A673 (cell line): Measurements from ENCODE around the gene CDH12.

ENCODE experiments used
- CTCF ChIP-seq: fragments of 300-800, 200-600 bp; sonication (generic); conservative IDR thresholded peaks from 2 replicates; pipeline ENCODE4 v1.5.1; 2017; ENCODE audit warnings: low read depth, mild to moderate bottlenecking, antibody characterized with exemption, low read length, moderate library complexity, mixed read lengths
- EZH2 ChIP-seq: fragments of 200-600 bp; sonication (generic); IDR thresholded peaks from 2 replicates; pipeline ENCODE4 v1.6.1; 2017; ENCODE audit warnings: borderline replicate concordance, low read depth, mild to moderate bottlenecking, mixed read lengths, antibody characterized with exemption, low read length; ENCODE audit not compliant: poor library complexity, severe bottlenecking

- no peak for TF ChIP-seq CTCF
- no peak for TF ChIP-seq EZH2
Observed at GRCh38 chr5:22293147-22293546, 560.0 kb downstream of the CDH12 start.
